HEK293 (cell line): ENCODE measurements around the gene MYLK4.

Source experiments
- CTCF ChIP-seq: fragments of 450-650 bp; formaldehyde crosslinking; IDR thresholded peaks from 2 replicates; pipeline ENCODE4 v1.5.1; 2016; ENCODE audit warnings: missing biosample characterization, missing genetic modification characterization
- RBAK ChIP-seq: fragments of 450-650 bp; formaldehyde crosslinking; IDR thresholded peaks from 2 replicates; pipeline ENCODE4 v1.5.1; 2016; ENCODE audit warnings: missing biosample characterization, missing genetic modification characterization
- SP2 ChIP-seq: fragments of 450-650 bp; formaldehyde crosslinking; IDR thresholded peaks from 2 replicates; pipeline ENCODE4 v1.5.1; 2016; ENCODE audit warnings: missing biosample characterization, missing genetic modification characterization
- YY1 ChIP-seq: fragments of 450-650 bp; formaldehyde crosslinking; IDR thresholded peaks from 2 replicates; pipeline ENCODE4 v1.5.1; 2018; ENCODE audit warnings: missing biosample characterization, missing genetic modification characterization
- ZBTB7A ChIP-seq: fragments of 450-650 bp; formaldehyde crosslinking; IDR thresholded peaks from 2 replicates; pipeline ENCODE4 v1.5.1; 2016; ENCODE audit warnings: low read depth, missing biosample characterization, missing genetic modification characterization
- ZNF24 ChIP-seq: fragments of 450-650 bp; formaldehyde crosslinking; IDR thresholded peaks from 2 replicates; pipeline ENCODE4 v1.5.1; 2016; ENCODE audit warnings: missing biosample characterization, missing genetic modification characterization
- ZNF292 ChIP-seq: fragments of 450-650 bp; formaldehyde crosslinking; IDR thresholded peaks from 2 replicates; pipeline ENCODE4 v1.5.1; 2016; ENCODE audit warnings: low read depth, missing biosample characterization, missing genetic modification characterization, borderline replicate concordance
- ZNF501 ChIP-seq: fragments of 450-650 bp; formaldehyde crosslinking; IDR thresholded peaks from 2 replicates; pipeline ENCODE4 v1.5.1; 2016; ENCODE audit warnings: missing biosample characterization, missing genetic modification characterization
- ZNF510 ChIP-seq: fragments of 450-650 bp; formaldehyde crosslinking; IDR thresholded peaks from 2 replicates; pipeline ENCODE4 v1.5.1; 2018; ENCODE audit warnings: mild to moderate bottlenecking, missing genetic modification characterization, missing biosample characterization; ENCODE audit not compliant: insufficient replicate concordance
- ZNF518A ChIP-seq: fragments of 450-650 bp; formaldehyde crosslinking; conservative IDR thresholded peaks from 2 replicates; pipeline ENCODE4 v1.5.1; 2016; ENCODE audit warnings: low read depth, missing biosample characterization, missing genetic modification characterization
- ZNF561 ChIP-seq: fragments of 450-650 bp; IDR thresholded peaks from 2 replicates; pipeline ENCODE4 v1.5.1; 2018; ENCODE audit warnings: missing biosample characterization, missing genetic modification characterization, borderline replicate concordance
- ZNF660 ChIP-seq: fragments of 450-650 bp; IDR thresholded peaks from 2 replicates; pipeline ENCODE4 v1.5.1; 2018; ENCODE audit warnings: missing biosample characterization, mild to moderate bottlenecking, missing genetic modification characterization
- ZNF768 ChIP-seq: fragments of 450-650 bp; formaldehyde crosslinking; IDR thresholded peaks from 2 replicates; pipeline ENCODE4 v1.5.1; 2018; ENCODE audit warnings: missing biosample characterization, mild to moderate bottlenecking, missing genetic modification characterization

- TF ChIP-seq ZNF561 (tag by site-specific recombination), result no peak
- no peak for TF ChIP-seq CTCF (tag by site-specific recombination)
- no peak for TF ChIP-seq SP2
- TF ChIP-seq YY1 (tag by site-specific recombination), result no peak
- TF ChIP-seq RBAK (tag by site-specific recombination), result no peak
- TF ChIP-seq ZBTB7A, result no peak
- no peak for TF ChIP-seq ZNF660 (tag by site-specific recombination)
- TF ChIP-seq ZNF518A (tag by site-specific recombination), result no peak
- no peak for TF ChIP-seq ZNF510 (tag by site-specific recombination)
- no peak for TF ChIP-seq ZNF292
- TF ChIP-seq ZNF501 (tag by site-specific recombination), result no peak
- no peak for TF ChIP-seq ZNF768 (tag by site-specific recombination)
- no peak for TF ChIP-seq ZNF24
Measured at GRCh38 chr6:2783188-2783963, 32.7 kb upstream of the MYLK4 start.
